ENCODE measurements around the gene MCTP1.
"Not testable (repeated sequence)": the region's sequence is repeated elsewhere in the genome, so short reads cannot be mapped to it uniquely, and the experiment has no call there.

The MCTP1 gene

GRCh38 chr5:94869921-94870320 is 415.0 kb downstream of the MCTP1 start:
- DNase-seq (ENCODE audit: low spot score), result no peak

- no peak for DNase-seq (ENCODE audit: low spot score)
These were observed 420.9 kb downstream of the MCTP1 start for GRCh38 chr5:94863951-94864350.

GRCh38 chr5:94857111-94857510 is 427.8 kb downstream of the MCTP1 start:
- DNase-seq (ENCODE audit: low spot score), result no peak

GRCh38 chr5:94856257-94856800 is 428.6 kb downstream of the MCTP1 start:
- no peak for DNase-seq (ENCODE audit: low spot score)

DNA sequence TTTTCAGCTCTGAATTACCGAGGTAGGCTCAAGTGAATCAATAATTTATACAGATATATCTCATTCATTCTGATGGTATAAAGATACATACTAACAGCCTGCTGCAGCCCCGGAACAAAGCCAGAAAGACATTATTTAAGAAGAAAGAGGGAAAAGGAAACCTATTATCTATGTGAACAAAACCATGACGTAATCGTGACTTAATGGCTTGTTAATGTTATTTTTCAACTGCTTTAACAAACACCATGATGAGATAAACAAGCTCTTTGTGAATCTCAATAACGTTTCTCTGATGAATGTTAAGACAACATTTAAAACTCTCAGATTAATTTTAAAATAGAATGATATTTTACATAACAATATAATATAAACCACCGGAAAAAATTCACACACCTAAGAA is 429.4 kb downstream of the MCTP1 start:
- DNase-seq (ENCODE audit: low spot score), result no peak

- DNase-seq (ENCODE audit: low spot score), result no peak
These were observed 431.8 kb downstream of the MCTP1 start for GRCh38 chr5:94853120-94853519.

GRCh38 chr5:94850960-94851359 is 433.9 kb downstream of the MCTP1 start:
- no peak for DNase-seq (ENCODE audit: low spot score)

- DNase-seq (ENCODE audit: low spot score), result no peak
These were observed 434.8 kb downstream of the MCTP1 start for GRCh38 chr5:94849821-94850736.

- DNase-seq (ENCODE audit: low spot score), result no peak
These were observed 435.6 kb downstream of the MCTP1 start for GRCh38 chr5:94849324-94849723.

DNA sequence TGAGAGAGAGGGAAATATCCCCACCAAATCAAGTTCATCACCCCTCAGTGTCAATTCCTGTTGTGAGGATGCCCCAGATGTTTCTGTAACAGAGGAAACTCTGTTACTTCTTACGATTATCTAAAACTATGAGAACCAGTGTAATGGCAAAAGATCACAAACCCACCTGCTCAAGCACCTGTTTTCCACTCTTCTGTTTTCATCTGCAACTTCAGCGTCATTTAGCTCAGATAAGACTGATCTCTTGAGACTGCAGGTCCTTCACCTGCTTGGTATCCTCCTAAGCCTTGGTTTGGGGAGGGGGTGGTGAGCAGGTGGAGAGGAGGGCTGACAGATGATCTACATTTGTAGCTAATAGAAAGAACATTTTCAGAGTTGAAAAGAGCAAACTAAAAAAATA is 437.2 kb downstream of the MCTP1 start:
- no peak for DNase-seq (ENCODE audit: low spot score)

DNA sequence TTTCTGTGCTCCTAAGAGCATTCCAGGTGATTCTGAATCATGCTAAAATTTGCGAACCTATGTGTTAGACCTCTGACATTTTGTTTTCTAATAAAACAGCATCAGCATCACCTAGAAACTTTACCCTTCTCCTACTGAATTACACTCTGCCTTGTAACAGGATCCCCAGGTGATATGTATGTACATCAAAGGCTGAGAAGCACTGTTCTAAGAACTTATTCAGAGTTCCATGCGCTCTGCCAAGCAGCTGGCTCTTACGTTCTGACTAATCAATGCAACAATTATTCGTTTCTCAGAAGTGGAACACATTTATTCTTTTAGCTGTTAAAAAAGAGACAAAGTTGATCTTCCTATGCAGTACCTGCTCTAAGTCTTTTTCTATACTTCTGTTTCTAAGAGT is 437.9 kb downstream of the MCTP1 start:
- no peak for DNase-seq (ENCODE audit: low spot score)

GRCh38 chr5:94845696-94846095 is 439.2 kb downstream of the MCTP1 start:
- DNase-seq (ENCODE audit: low spot score), result not testable (repeated sequence)

- DNase-seq (ENCODE audit: low spot score), result no peak
These were observed 443.1 kb downstream of the MCTP1 start for GRCh38 chr5:94841598-94842322.

GRCh38 chr5:94833851-94834250 is 451.0 kb downstream of the MCTP1 start:
- no peak for DNase-seq (ENCODE audit: low spot score)

GRCh38 chr5:94832685-94833084 is 452.2 kb downstream of the MCTP1 start:
- DNase-seq (ENCODE audit: low spot score), result no peak

- DNase-seq (ENCODE audit: low spot score), result no peak
These were observed 454.4 kb downstream of the MCTP1 start for GRCh38 chr5:94830520-94830919.

- not testable (repeated sequence) for DNase-seq (ENCODE audit: low spot score)
These were observed 456.7 kb downstream of the MCTP1 start for GRCh38 chr5:94828222-94828621.

GRCh38 chr5:94820488-94820887 is 464.4 kb downstream of the MCTP1 start:
- DNase-seq (ENCODE audit: low spot score), result no peak

DNA sequence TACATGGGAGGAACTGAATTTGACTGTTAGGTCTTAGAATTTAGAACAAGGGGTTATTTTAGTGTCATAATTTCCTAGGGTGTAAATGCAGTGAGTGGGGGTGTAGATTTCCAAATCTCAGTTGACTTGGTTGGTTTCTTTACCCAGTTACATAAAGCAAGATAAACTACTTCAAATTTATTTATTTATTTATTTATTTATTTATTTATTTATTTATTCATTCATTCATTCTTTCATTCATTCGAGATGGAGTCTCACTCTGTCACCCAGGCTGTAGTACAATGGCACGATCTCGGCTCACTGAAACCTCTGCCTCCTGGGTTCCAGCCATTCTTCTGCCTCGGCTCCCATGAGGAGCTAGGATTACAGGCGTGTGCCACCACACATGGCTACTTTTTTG is 466.0 kb downstream of the MCTP1 start:
- no peak for DNase-seq (ENCODE audit: low spot score)

GRCh38 chr5:94815313-94816039 is 469.4 kb downstream of the MCTP1 start:
- DNase-seq (ENCODE audit: low spot score), result no peak

DNA sequence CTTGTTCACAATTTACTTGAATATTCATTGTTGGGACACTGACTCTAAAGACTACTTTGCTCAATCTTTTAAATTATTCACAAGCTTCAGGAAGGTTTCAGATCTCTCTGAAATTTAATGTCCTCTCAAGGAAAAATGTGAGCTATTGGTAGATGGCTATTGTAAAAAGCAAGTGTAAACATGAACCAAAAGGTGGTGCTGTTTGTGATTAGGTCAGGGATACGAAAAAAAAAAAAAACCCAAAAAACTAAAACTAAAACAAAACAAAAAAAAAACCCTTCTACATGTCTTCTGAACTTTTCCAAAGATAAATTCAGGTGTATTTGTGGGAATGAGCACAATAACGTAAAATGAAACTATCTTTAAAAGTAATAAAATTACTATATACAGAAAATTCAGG is 472.7 kb downstream of the MCTP1 start:
- DNase-seq (ENCODE audit: low spot score), result no peak

GRCh38 chr5:94811331-94811730 is 473.6 kb downstream of the MCTP1 start:
- no peak for DNase-seq (ENCODE audit: low spot score)

All from ecto neural progenitor cell (in vitro differentiated cells).